Measurements from ENCODE around the gene C21orf58. TPM values are rescaled to one million over a fixed set of nuclear protein-coding genes. Genes with fewer than 3 reads are reported as not detected.

The C21orf58 gene
- total RNA-seq, 1 experiment from 2014 or later: 35.1 TPM

DNA sequence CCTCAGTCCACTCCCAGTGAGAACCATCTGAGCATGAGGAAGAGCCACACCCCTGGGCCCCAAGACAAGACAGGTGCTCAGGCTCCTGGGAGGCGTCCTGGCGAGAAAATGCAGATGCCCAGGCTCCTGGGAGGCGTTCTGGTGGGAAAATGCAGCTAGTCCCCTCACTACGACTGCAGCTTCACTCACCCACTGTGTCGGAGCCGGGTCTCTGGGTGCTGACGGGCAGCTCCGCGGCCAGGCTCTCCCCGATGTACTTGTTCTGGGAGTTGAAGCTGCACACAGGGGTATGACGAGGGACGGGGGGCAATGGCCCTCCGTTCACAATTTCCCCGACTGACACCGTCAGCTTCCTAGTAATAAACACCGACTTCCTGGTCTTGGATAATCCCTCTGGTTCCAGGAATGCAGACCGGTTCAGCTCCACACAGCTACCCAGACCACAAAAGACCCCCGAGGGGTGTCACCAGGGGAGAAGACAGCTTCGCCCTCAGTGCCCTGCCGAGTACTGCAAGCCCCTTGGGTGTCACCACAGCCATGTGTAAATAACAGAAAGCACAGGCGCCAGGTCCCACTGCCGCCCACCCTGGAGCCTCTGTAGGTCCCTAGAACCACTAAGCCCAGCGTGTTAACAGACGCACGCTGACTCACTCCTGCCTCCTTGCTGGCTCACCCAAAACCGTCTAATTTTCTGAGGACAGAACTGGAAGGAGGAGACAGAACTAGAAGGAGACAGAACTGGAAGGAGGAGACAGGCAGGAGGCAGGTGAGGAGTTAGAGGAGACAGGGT lies 57.7 kb downstream of the C21orf58 start:
- H3K4me1 Mint-ChIP-seq: no peaks in the 10 kb centered on the region
- no peak overlapping the region for H3K27ac Mint-ChIP-seq
- ChIA-PET CTCF (interaction anchor here (1.2 kb wide), 1 partner anchor 12 kb away, joined by 3 read pairs; no protein-coding TSS in a partner anchor), POLR2A (no interaction called here)
- H3K9me3 Mint-ChIP-seq: no peaks in the 10 kb centered on the region
- peaks cover 60% of the 10 kb centered on the region for H3K36me3 Mint-ChIP-seq
- no peak overlapping the region for H3K4me3 Mint-ChIP-seq
- DNase-seq (ENCODE audit: low spot score): no peak
- ATAC-seq: no peak
- TF ChIP-seq ZNF219 (CRISPR knock-in tag; IDR thresholded peaks at IDR 0.05; ENCODE audit: borderline replicate concordance): no peak
- TF ChIP-seq, protein P1, sequence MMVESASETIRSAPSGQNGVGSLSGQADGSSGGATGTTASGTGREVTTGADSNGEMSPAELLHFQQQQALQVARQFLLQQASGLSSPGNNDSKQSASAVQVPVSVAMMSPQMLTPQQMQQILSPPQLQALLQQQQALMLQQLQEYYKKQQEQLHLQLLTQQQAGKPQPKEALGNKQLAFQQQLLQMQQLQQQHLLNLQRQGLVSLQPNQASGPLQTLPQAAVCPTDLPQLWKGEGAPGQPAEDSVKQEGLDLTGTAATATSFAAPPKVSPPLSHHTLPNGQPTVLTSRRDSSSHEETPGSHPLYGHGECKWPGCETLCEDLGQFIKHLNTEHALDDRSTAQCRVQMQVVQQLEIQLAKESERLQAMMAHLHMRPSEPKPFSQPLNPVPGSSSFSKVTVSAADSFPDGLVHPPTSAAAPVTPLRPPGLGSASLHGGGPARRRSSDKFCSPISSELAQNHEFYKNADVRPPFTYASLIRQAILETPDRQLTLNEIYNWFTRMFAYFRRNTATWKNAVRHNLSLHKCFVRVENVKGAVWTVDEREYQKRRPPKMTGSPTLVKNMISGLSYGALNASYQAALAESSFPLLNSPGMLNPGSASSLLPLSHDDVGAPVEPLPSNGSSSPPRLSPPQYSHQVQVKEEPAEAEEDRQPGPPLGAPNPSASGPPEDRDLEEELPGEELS (CRISPR knock-in tag; IDR thresholded peaks at IDR 0.05): no peak
- TF ChIP-seq, protein P2, sequence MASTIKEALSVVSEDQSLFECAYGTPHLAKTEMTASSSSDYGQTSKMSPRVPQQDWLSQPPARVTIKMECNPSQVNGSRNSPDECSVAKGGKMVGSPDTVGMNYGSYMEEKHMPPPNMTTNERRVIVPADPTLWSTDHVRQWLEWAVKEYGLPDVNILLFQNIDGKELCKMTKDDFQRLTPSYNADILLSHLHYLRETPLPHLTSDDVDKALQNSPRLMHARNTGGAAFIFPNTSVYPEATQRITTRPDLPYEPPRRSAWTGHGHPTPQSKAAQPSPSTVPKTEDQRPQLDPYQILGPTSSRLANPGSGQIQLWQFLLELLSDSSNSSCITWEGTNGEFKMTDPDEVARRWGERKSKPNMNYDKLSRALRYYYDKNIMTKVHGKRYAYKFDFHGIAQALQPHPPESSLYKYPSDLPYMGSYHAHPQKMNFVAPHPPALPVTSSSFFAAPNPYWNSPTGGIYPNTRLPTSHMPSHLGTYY (CRISPR knock-in tag; IDR thresholded peaks at IDR 0.05): no peak
- TF ChIP-seq, protein P3, sequence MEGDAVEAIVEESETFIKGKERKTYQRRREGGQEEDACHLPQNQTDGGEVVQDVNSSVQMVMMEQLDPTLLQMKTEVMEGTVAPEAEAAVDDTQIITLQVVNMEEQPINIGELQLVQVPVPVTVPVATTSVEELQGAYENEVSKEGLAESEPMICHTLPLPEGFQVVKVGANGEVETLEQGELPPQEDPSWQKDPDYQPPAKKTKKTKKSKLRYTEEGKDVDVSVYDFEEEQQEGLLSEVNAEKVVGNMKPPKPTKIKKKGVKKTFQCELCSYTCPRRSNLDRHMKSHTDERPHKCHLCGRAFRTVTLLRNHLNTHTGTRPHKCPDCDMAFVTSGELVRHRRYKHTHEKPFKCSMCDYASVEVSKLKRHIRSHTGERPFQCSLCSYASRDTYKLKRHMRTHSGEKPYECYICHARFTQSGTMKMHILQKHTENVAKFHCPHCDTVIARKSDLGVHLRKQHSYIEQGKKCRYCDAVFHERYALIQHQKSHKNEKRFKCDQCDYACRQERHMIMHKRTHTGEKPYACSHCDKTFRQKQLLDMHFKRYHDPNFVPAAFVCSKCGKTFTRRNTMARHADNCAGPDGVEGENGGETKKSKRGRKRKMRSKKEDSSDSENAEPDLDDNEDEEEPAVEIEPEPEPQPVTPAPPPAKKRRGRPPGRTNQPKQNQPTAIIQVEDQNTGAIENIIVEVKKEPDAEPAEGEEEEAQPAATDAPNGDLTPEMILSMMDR (IDR thresholded peaks at IDR 0.05): no peak
- no peak for TF ChIP-seq MAX (CRISPR knock-in tag; IDR thresholded peaks at IDR 0.05)
- TF ChIP-seq, protein P4, sequence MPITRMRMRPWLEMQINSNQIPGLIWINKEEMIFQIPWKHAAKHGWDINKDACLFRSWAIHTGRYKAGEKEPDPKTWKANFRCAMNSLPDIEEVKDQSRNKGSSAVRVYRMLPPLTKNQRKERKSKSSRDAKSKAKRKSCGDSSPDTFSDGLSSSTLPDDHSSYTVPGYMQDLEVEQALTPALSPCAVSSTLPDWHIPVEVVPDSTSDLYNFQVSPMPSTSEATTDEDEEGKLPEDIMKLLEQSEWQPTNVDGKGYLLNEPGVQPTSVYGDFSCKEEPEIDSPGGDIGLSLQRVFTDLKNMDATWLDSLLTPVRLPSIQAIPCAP (CRISPR knock-in tag; IDR thresholded peaks at IDR 0.05): no peak
- TF ChIP-seq ETV6 (CRISPR knock-in tag; IDR thresholded peaks at IDR 0.05): no peak
- TF ChIP-seq TEAD4 (CRISPR knock-in tag; IDR thresholded peaks at IDR 0.05): no peak
- TF ChIP-seq, protein P5, sequence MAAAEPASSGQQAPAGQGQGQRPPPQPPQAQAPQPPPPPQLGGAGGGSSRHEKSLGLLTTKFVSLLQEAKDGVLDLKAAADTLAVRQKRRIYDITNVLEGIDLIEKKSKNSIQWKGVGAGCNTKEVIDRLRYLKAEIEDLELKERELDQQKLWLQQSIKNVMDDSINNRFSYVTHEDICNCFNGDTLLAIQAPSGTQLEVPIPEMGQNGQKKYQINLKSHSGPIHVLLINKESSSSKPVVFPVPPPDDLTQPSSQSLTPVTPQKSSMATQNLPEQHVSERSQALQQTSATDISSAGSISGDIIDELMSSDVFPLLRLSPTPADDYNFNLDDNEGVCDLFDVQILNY (CRISPR knock-in tag; IDR thresholded peaks at IDR 0.05): no peak
- TF ChIP-seq, protein P6, sequence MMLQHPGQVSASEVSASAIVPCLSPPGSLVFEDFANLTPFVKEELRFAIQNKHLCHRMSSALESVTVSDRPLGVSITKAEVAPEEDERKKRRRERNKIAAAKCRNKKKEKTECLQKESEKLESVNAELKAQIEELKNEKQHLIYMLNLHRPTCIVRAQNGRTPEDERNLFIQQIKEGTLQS (CRISPR knock-in tag; conservative IDR thresholded peaks at IDR 0.05): no peak
- no peak for TF ChIP-seq CBFB (CRISPR knock-in tag; IDR thresholded peaks at IDR 0.05; ENCODE audit: low read depth)
- TF ChIP-seq, protein P7, sequence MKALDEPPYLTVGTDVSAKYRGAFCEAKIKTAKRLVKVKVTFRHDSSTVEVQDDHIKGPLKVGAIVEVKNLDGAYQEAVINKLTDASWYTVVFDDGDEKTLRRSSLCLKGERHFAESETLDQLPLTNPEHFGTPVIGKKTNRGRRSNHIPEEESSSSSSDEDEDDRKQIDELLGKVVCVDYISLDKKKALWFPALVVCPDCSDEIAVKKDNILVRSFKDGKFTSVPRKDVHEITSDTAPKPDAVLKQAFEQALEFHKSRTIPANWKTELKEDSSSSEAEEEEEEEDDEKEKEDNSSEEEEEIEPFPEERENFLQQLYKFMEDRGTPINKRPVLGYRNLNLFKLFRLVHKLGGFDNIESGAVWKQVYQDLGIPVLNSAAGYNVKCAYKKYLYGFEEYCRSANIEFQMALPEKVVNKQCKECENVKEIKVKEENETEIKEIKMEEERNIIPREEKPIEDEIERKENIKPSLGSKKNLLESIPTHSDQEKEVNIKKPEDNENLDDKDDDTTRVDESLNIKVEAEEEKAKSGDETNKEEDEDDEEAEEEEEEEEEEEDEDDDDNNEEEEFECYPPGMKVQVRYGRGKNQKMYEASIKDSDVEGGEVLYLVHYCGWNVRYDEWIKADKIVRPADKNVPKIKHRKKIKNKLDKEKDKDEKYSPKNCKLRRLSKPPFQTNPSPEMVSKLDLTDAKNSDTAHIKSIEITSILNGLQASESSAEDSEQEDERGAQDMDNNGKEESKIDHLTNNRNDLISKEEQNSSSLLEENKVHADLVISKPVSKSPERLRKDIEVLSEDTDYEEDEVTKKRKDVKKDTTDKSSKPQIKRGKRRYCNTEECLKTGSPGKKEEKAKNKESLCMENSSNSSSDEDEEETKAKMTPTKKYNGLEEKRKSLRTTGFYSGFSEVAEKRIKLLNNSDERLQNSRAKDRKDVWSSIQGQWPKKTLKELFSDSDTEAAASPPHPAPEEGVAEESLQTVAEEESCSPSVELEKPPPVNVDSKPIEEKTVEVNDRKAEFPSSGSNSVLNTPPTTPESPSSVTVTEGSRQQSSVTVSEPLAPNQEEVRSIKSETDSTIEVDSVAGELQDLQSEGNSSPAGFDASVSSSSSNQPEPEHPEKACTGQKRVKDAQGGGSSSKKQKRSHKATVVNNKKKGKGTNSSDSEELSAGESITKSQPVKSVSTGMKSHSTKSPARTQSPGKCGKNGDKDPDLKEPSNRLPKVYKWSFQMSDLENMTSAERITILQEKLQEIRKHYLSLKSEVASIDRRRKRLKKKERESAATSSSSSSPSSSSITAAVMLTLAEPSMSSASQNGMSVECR (CRISPR knock-in tag; IDR thresholded peaks at IDR 0.05; ENCODE audit: borderline replicate concordance): no peak
- TF ChIP-seq STAT6 (CRISPR knock-in tag; conservative IDR thresholded peaks at IDR 0.05; ENCODE audit: low read depth): no peak
- no peak for TF ChIP-seq NFE2L1 (CRISPR knock-in tag; IDR thresholded peaks at IDR 0.05)
- TF ChIP-seq SMAD4 (CRISPR knock-in tag; IDR thresholded peaks at IDR 0.05): no peak
- no peak for TF ChIP-seq ZNF232 (CRISPR knock-in tag; IDR thresholded peaks at IDR 0.05)
- no peaks in the 10 kb centered on the region for H3K27me3 Mint-ChIP-seq (ENCODE audit: low read depth)
